ENCODE measurements around the gene PPP1R18.
"Not testable (repeated sequence)": the region's sequence is repeated elsewhere in the genome, so short reads cannot be mapped to it uniquely, and the experiment has no call there.

The PPP1R18 gene

DNA sequence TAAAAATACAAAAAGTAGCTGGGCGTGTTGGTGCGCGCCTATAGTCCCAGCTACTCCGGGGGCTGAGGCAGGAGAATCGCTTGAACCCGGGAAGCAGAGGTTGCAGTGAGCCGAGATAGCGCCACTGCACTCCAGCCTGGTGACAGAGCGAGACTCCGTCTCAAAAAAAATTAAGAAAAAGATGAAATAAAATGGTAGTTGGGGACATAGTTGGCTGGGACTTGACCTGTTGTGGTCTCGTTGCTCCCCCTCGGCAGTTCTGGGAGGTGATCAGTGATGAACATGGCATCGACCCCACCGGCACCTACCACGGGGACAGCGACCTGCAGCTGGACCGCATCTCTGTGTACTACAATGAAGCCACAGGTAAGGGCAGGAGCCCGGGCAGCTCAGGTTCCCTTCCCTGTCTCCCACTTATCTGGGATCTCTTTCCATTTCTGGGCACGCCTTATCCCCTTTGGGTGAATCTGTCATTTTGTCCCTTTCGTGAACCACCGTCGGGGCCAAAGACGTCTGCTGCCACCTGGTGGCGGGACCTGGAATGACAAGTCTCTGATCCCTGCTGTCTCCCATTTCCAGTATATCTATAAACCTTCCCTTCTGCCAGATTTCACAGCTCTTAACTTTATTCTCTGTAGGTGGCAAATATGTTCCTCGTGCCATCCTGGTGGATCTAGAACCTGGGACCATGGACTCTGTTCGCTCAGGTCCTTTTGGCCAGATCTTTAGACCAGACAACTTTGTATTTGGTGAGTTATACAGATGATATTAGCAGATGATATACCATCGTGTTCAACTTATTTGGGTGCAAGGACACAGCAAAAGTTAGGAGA lies 36.1 kb upstream of the PPP1R18 start:
- DNase-seq, result peak; percentile 60
- no peak for ATAC-seq (replicated peaks)
- peaks cover 31 to 52% of the 10 kb centered on the region in 2 donors for H3K4me1 Mint-ChIP-seq
- peak overlapping the region; percentile 93 for H3K27ac Mint-ChIP-seq
- no peaks in the 10 kb centered on the region for H3K9me3 Mint-ChIP-seq
- H3K4me3 Mint-ChIP-seq, result peak overlapping the region; percentile 86 to 95
- H3K27me3 Mint-ChIP-seq, result no peaks in the 10 kb centered on the region
- H3K36me3 Mint-ChIP-seq, result peaks cover 43 to 60% of the 10 kb centered on the region in 2 donors

DNA sequence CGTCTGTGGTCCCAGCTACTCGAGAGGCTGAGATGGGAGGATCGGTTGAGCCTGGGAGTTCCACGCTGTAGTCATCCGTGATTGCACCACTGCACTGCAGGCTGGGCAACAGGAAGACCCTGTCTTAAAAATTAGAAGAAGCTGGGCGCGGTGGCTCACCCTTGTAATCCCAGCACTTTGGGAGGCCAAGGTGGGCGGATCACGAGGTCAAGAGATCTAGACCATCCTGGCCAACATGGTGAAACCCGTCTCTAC lies 35.5 kb upstream of the PPP1R18 start:
- H3K9me3 Mint-ChIP-seq; H3K27me3 Mint-ChIP-seq; DNase-seq; ATAC-seq (replicated peaks): not testable (repeated sequence)
- H3K36me3 Mint-ChIP-seq, result peaks cover 44 to 63% of the 10 kb centered on the region in 2 donors
- peaks cover 33 to 55% of the 10 kb centered on the region in 2 donors for H3K4me1 Mint-ChIP-seq
- H3K4me3 Mint-ChIP-seq, result peak overlapping the region; percentile 86 to 95
- peak overlapping the region; percentile 93 for H3K27ac Mint-ChIP-seq

GRCh38 chr6:30721198-30722024 lies 35.0 kb upstream of the PPP1R18 start:
- ATAC-seq (replicated peaks) (peak; percentile 28 to 50), DNase-seq (peak; percentile 89)
- no peaks in the 10 kb centered on the region for H3K9me3 Mint-ChIP-seq
- peaks cover 36 to 60% of the 10 kb centered on the region in 2 donors for H3K4me1 Mint-ChIP-seq
- H3K36me3 Mint-ChIP-seq, result peaks cover 44 to 67% of the 10 kb centered on the region in 2 donors
- H3K27ac Mint-ChIP-seq, result peak overlapping the region; percentile 93
- H3K27me3 Mint-ChIP-seq, result no peaks in the 10 kb centered on the region
- H3K4me3 Mint-ChIP-seq, result peak overlapping the region; percentile 86 to 95

GRCh38 chr6:30720738-30721197 lies 34.3 kb upstream of the PPP1R18 start:
- peaks cover 40 to 67% of the 10 kb centered on the region in 2 donors for H3K4me1 Mint-ChIP-seq
- H3K27me3 Mint-ChIP-seq, result no peaks in the 10 kb centered on the region
- H3K36me3 Mint-ChIP-seq, result peaks cover 48 to 73% of the 10 kb centered on the region in 2 donors
- H3K4me3 Mint-ChIP-seq, result peak overlapping the region; percentile 86 to 95
- peak; percentile 16 to 19 for ATAC-seq (replicated peaks)
- H3K9me3 Mint-ChIP-seq, result peaks cover 0 to 2% of the 10 kb centered on the region in 2 donors
- DNase-seq, result peak; percentile 61
- peak overlapping the region; percentile 93 for H3K27ac Mint-ChIP-seq

DNA sequence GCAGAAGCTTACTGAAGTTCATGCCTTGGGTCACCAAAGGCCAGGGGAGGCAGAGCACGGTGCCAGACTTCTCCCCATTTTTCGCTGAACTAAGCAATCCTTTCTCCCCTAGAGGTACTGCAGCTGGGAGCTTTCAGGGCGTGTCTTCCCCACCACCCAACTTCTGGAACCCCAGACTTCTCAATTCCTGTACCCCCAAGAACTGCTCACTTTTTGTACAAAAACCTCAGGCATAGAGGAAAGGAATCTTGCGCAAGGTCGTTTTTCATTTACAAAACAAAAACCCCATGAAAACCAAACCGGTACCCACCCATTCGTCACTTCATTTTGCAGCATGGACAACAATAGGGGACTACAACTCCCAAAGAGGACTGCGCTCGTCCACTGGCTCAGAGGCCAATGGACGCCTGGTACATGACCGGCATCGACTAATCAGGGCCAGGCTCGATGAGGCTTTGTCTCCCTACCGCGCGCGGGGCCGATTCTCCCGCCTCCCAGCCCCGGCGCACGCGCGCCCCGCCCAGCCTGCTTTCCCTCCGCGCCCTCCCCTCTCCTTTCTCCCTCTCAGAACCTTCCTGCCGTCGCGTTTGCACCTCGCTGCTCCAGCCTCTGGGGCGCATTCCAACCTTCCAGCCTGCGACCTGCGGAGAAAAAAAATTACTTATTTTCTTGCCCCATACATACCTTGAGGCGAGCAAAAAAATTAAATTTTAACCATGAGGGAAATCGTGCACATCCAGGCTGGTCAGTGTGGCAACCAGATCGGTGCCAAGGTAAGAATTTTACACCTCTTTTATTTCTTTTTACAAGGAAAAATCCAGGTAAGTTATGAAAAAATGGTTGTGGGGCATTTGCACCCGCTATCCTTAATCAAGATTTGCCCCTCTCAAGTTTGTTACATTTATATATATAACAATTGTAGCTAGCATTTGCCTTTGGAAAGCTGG lies 33.6 kb upstream of the PPP1R18 start, which contains the start of gene TUBB:
TUBB (plus strand) TSS at position 562 of the 947 bp plus-strand sequence; CDS start at position 717, 155 bp downstream.
- Mint-ChIP-seq H3K4me3 (peak within 1 kb of the TSS; percentile 86 to 95), H3K36me3 (peaks cover 49 to 73% of the 10 kb centered on the region in 2 donors), H3K27me3 (no peaks in the 10 kb centered on the region)

DNA sequence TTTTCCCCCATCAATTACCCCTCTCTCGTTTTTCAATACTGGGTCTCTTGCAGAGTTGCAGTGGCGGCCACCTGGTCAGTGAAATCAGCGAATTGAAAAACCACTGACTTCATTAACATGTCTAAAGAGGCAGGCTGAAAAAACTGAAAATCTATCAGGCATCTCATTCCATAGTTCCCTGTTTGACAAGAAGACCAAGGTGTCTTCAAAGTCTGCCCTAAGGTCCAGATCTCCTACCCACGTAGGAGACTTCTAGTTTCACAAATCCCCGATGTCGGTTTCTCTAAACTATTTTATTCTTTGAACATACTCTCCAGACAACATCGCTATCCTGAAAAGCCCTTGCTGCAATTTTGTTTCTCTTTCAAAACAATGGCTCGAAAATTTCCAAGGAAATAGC lies 32.9 kb upstream of the PPP1R18 start:
- peak overlapping the region; percentile 93 for H3K27ac Mint-ChIP-seq
- no peak for ATAC-seq (replicated peaks)
- peak overlapping the region; percentile 86 to 95 for H3K4me3 Mint-ChIP-seq
- peaks cover 50 to 71% of the 10 kb centered on the region in 2 donors for H3K36me3 Mint-ChIP-seq
- no peak for DNase-seq
- peaks cover 34 to 60% of the 10 kb centered on the region in 2 donors for H3K4me1 Mint-ChIP-seq
- H3K27me3 Mint-ChIP-seq, result no peaks in the 10 kb centered on the region
- H3K9me3 Mint-ChIP-seq, result peaks cover 0 to 2% of the 10 kb centered on the region in 2 donors

More for the DNA sequence above, 33.6 kb upstream of the PPP1R18 start, which contains the start of gene TUBB:
- H3K9me3 Mint-ChIP-seq, result peaks cover 0 to 2% of the 10 kb centered on the region in 2 donors
- ATAC-seq (replicated peaks) (peak; percentile 66 to 68), DNase-seq (peak; percentile 90)
- peaks cover 38 to 67% of the 10 kb centered on the region in 2 donors for H3K4me1 Mint-ChIP-seq
- H3K27ac Mint-ChIP-seq, result peak within 1 kb of the TSS; percentile 93

- H3K9me3 Mint-ChIP-seq; DNase-seq; H3K27me3 Mint-ChIP-seq; ATAC-seq (replicated peaks): not testable (repeated sequence)
- Mint-ChIP-seq H3K4me1 (peaks cover 24 to 49% of the 10 kb centered on the region in 2 donors), H3K36me3 (peaks cover 45 to 66% of the 10 kb centered on the region in 2 donors), H3K27ac (peak overlapping the region; percentile 99), H3K4me3 (peak overlapping the region; percentile 86 to 98)
Observed at GRCh38 chr6:30717845-30718720, 31.6 kb upstream of the PPP1R18 start.

- H3K4me1 Mint-ChIP-seq, result peaks cover 24 to 48% of the 10 kb centered on the region in 2 donors
- H3K9me3 Mint-ChIP-seq, result peaks cover 0 to 2% of the 10 kb centered on the region in 2 donors
- no peaks in the 10 kb centered on the region for H3K27me3 Mint-ChIP-seq
- ATAC-seq (replicated peaks) (peak; percentile 80 to 81), DNase-seq (peak; percentile 100)
- peak within 1 kb of the TSS; percentile 86 to 98 for H3K4me3 Mint-ChIP-seq
- peaks cover 45 to 66% of the 10 kb centered on the region in 2 donors for H3K36me3 Mint-ChIP-seq
- peak within 1 kb of the TSS; percentile 99 for H3K27ac Mint-ChIP-seq
Observed at GRCh38 chr6:30717129-30717844, 30.8 kb upstream of the PPP1R18 start, which contains the start of gene MDC1. TSS of gene MDC1 (minus strand) at chr6:30717281. CDS start at chr6:30715175, 2,106 bp downstream.

GRCh38 chr6:30716879-30717128 lies 30.4 kb upstream of the PPP1R18 start:
- DNase-seq (no peak), ATAC-seq (replicated peaks) (no peak)
- peaks cover 45 to 66% of the 10 kb centered on the region in 2 donors for H3K36me3 Mint-ChIP-seq
- peak overlapping the region; percentile 86 to 98 for H3K4me3 Mint-ChIP-seq
- H3K9me3 Mint-ChIP-seq, result peaks cover 0 to 2% of the 10 kb centered on the region in 2 donors
- peaks cover 27 to 51% of the 10 kb centered on the region in 2 donors for H3K4me1 Mint-ChIP-seq
- peak overlapping the region; percentile 99 for H3K27ac Mint-ChIP-seq
- no peaks in the 10 kb centered on the region for H3K27me3 Mint-ChIP-seq

DNA sequence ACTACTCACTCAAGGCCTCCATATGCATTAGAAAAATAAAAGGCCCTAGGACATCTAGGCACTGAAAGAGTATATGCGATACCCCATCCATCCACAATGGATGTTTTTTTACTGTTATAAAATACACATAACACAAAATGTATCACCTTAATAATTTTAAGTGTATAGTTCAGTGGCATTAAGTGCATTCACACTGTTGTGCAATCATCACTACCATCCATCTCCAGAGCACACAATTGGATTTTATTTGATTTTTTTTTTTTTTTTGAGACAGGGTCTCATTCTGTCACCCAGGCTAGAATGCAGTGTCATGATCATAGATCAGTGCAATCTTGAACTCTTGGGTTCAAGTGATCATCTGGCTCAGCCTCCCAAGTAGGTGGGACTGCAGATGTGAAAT lies 27.8 kb upstream of the PPP1R18 start:
- Mint-ChIP-seq H3K4me1 (peaks cover 28 to 43% of the 10 kb centered on the region in 2 donors), H3K9me3 (peaks cover 0 to 2% of the 10 kb centered on the region in 2 donors), H3K27ac (no peak overlapping the region), H3K27me3 (no peaks in the 10 kb centered on the region), H3K36me3 (peaks cover 41 to 66% of the 10 kb centered on the region in 2 donors), H3K4me3 (no peak overlapping the region)
- ATAC-seq (replicated peaks) (no peak), DNase-seq (no peak)

DNA sequence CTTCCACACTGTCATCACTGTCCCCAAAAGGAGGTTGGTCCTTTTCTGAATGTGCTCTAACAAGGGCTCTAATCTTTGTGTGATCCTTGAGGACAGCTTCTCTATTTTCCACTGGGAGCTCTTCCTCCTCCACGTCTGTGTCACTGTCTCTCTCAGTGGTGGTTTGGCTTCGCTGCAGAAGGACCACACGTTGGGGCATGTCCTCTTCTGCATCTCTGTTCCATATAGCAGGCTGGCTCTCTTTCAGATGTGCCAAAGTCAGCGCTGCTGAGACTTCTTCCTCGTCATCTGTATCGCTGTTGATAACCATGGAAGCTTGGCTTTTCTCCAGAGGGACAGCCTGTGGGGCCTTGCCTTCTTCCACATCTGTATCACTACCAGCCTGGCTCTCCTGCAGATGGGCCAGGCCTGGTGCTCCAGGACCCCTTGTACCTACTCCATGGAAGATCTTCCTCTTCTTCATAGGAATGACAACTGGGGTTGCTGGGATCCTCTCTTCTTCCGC lies 26.0 kb upstream of the PPP1R18 start:
- no peak for ATAC-seq (replicated peaks)
- peaks cover 31 to 35% of the 10 kb centered on the region in 2 donors for H3K4me1 Mint-ChIP-seq
- H3K36me3 Mint-ChIP-seq, result peaks cover 45 to 72% of the 10 kb centered on the region in 2 donors
- H3K4me3 Mint-ChIP-seq, result no peak overlapping the region
- no peaks in the 10 kb centered on the region for H3K27me3 Mint-ChIP-seq
- peaks cover 0 to 2% of the 10 kb centered on the region in 2 donors for H3K9me3 Mint-ChIP-seq
- no peak overlapping the region for H3K27ac Mint-ChIP-seq
- no peak for DNase-seq

GRCh38 chr6:30711758-30712380 lies 25.4 kb upstream of the PPP1R18 start:
- no peak for DNase-seq
- H3K4me3 Mint-ChIP-seq, result no peak overlapping the region
- peak overlapping the region; percentile 73 for H3K27ac Mint-ChIP-seq
- H3K36me3 Mint-ChIP-seq, result peaks cover 48 to 72% of the 10 kb centered on the region in 2 donors
- H3K9me3 Mint-ChIP-seq, result peaks cover 0 to 2% of the 10 kb centered on the region in 2 donors
- no peaks in the 10 kb centered on the region for H3K27me3 Mint-ChIP-seq
- H3K4me1 Mint-ChIP-seq, result peaks cover 29 to 36% of the 10 kb centered on the region in 2 donors
- ATAC-seq (replicated peaks), result peak; percentile 51 to 65

Data from stimulated activated naive B cell treated with anti-CD40 and anti-IgM and Interleukin-4, amounts not matched to agents 10 μg/mL and 1 μg/mL and 100 μg/mL, for 72 hours (primary cell).